Naive thymus-derived CD4-positive, alpha-beta T cell (primary cell): Measurements from ENCODE around the gene F12. TPM values are rescaled to one million over a fixed set of nuclear protein-coding genes. Genes with fewer than 3 reads are reported as not detected.

Source experiments
- ATAC-seq: fragments of 150-1000 bp; cut with Tn5 transposase; 2 replicates; pipeline ENCODE4 v1.10.0; 2021; ENCODE audit warnings: mild to moderate bottlenecking, moderate library complexity
- CTCF ChIA-PET: fragments of 350-600 bp; sonication (Branson Sonifier 250); formaldehyde crosslinking; loops from one replicate; lab custom pipeline; 2021; ENCODE audit warnings: antibody characterized with exemption; lab: Charles Lee
- POLR2A ChIA-PET: fragments of 350-600 bp; sonication (Branson Sonifier 250); formaldehyde crosslinking; loops from one replicate; lab custom pipeline; 2021; ENCODE audit warnings: antibody characterized with exemption, inconsistent platforms; lab: Charles Lee
- DNase-seq, 9 donors: peaks; one replicate each; pipeline versions ENCODE4 v3.0.0 to v3.0.0-alpha.2; 2020 to 2022; ENCODE audit warnings: mixed read lengths in 1 of 9
- H3K27ac ChIP-seq: one replicate; pipeline ENCODE4 v1.7.0; 2013; ENCODE audit warnings: mild to moderate bottlenecking, low read depth, low read length, moderate library complexity
- H3K27me3 ChIP-seq, 2 donors: one replicate each; pipeline ENCODE4 v1.7.0; 2013; ENCODE audit warnings: low read length in 2 of 2, mild to moderate bottlenecking in 2 of 2, moderate library complexity in 2 of 2; ENCODE audit not compliant: control insufficient read depth in 2 of 2, insufficient read depth in 2 of 2
- H3K36me3 ChIP-seq, 3 experiments: 1 replicate in 2 of 3; 2 replicates in 1 of 3; pipeline ENCODE4 v1.7.0; 2013; ENCODE audit warnings: low read length in 3 of 3, mild to moderate bottlenecking in 3 of 3, moderate library complexity in 1 of 3; ENCODE audit not compliant: insufficient read depth in 3 of 3, control insufficient read depth in 2 of 3
- H3K4me1 ChIP-seq, 2 donors: one replicate each; pipeline ENCODE4 v1.7.0; 2013; ENCODE audit warnings: low read length in 2 of 2, mild to moderate bottlenecking in 2 of 2, moderate library complexity in 1 of 2; ENCODE audit not compliant: control insufficient read depth in 2 of 2, insufficient read depth in 2 of 2
- H3K4me3 ChIP-seq: 2 replicates; pipeline ENCODE4 v1.7.0; 2013; ENCODE audit warnings: mild to moderate bottlenecking, low read length
- H3K9me3 ChIP-seq, 3 experiments: 1 replicate in 2 of 3; 2 replicates in 1 of 3; pipeline ENCODE4 v1.7.0; 2013; ENCODE audit warnings: low read length in 3 of 3; ENCODE audit not compliant: control insufficient read depth in 2 of 3
- H3K27ac Mint-ChIP-seq, 9 donors: one replicate each; pipeline ENCODE4 v1.8.0; 2020 to 2022; ENCODE audit warnings: mixed read lengths in 9 of 9, mild to moderate bottlenecking in 8 of 9, moderate library complexity in 5 of 9, inconsistent platforms in 2 of 9
- H3K27me3 Mint-ChIP-seq, 5 donors: one replicate each; pipeline ENCODE4 v1.8.0; 2021 to 2022; ENCODE audit warnings: mixed read lengths in 5 of 5, mild to moderate bottlenecking in 1 of 5
- H3K36me3 Mint-ChIP-seq, 5 donors: one replicate each; pipeline ENCODE4 v1.8.0; 2020 to 2022; ENCODE audit warnings: mixed read lengths in 5 of 5, mild to moderate bottlenecking in 3 of 5, inconsistent platforms in 1 of 5
- H3K4me1 Mint-ChIP-seq, 7 donors: one replicate each; pipeline ENCODE4 v1.8.0; 2020 to 2022; ENCODE audit warnings: mixed read lengths in 7 of 7, mild to moderate bottlenecking in 3 of 7, inconsistent platforms in 1 of 7
- H3K4me3 Mint-ChIP-seq, 10 donors: one replicate each; pipeline ENCODE4 v1.8.0; 2020 to 2022; ENCODE audit warnings: mild to moderate bottlenecking in 10 of 10, mixed read lengths in 10 of 10, moderate library complexity in 6 of 10, inconsistent platforms in 2 of 10
- H3K9me3 Mint-ChIP-seq, 11 donors: one replicate each; pipeline ENCODE4 v1.8.0; 2020 to 2022; ENCODE audit warnings: mixed read lengths in 11 of 11, mild to moderate bottlenecking in 4 of 11, inconsistent platforms in 1 of 11, moderate library complexity in 1 of 11
- intact Hi-C, 2 donors: fragments of 100-400 bp; cut with micrococcal nuclease; formaldehyde crosslinking; loops; one replicate each; pipeline ENCODE4 v1.15.1; 2023
- polyA plus RNA-seq, 2 donors: library from polyadenylated mRNA; unstranded; fragments of 300-500 nt; fragmentation: Illumina TruSeq; gene quantifications; one replicate each; pipeline ENCODE4 v1.2.3, GENCODE V29; 2021
- total RNA-seq, 6 experiments: library from RNA in 5 of 6; stranded (reverse) in 5 of 6; gene quantifications; 1 replicate in 5 of 6; 2 replicates in 1 of 6; pipeline ENCODE4 v1.2.3 and lab custom pipeline; 2021 to 2026

F12 gene
- total and polyA plus RNA-seq, 7 experiments from 2014 or later = 0.16 to 2.1 (median 0.49) TPM; not detected in 3

- Histone ChIP-seq H3K36me3 (no peaks in the 10 kb centered on the region), H3K9me3 (no peaks in the 10 kb centered on the region), H3K4me3 (no peak overlapping the region), H3K27ac (no peak overlapping the region), H3K27me3 (no peaks in the 10 kb centered on the region), H3K4me1 (peaks cover 33 to 42% of the 10 kb centered on the region in 2 donors)
- ChIA-PET POLR2A (interaction anchor here (1.7 to 7.3 kb wide), 2 partner anchors 13 to 69 kb away, joined by 6 to 52 read pairs; no protein-coding TSS in a partner anchor), CTCF (interaction anchor here (0.5 to 7.5 kb wide), 6 partner anchors 14 to 771 kb away, joined by 3 to 149 read pairs (median 4); no protein-coding TSS in a partner anchor)
- Mint-ChIP-seq H3K4me1 (peaks cover 35 to 60% (median 52%) of the 10 kb centered on the region in 7 donors), H3K4me3 (no peak overlapping the region), H3K27ac (no peak overlapping the region), H3K36me3 (no peaks in the 10 kb centered on the region), H3K9me3 (peaks cover 0 to 2% (median 0%) of the 10 kb centered on the region in 11 donors), H3K27me3 (peaks cover 0 to 4% (median 0%) of the 10 kb centered on the region in 5 donors)
- no peak for DNase-seq
- no peak for ATAC-seq
- intact Hi-C loops = no loop called here
Measured at GRCh38 chr5:177386542-177386941, 22.8 kb downstream of the F12 start.

DNA sequence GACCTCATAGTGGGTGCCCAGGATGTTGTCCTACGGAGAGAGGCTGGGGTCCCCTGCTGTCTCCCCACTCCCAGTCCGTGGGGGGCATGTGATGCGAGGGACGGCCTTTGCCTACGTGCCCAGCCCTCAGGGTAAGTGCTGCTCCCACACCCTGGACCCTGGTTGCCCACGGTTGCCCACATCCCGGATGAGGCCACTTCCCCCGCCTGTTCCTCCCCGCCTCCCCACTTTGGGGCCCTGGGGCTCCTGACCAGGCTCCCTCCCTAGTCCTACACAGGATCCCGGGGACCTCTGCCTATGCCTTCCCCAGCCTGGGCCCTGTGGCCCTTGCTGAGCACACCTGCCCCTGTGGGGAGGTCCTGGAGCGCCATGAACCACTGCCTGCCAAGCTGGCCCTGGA, 23.6 kb downstream of the F12 start:
- Histone ChIP-seq H3K4me1 (peaks cover 31 to 38% of the 10 kb centered on the region in 2 donors), H3K27ac (no peak overlapping the region), H3K9me3 (no peaks in the 10 kb centered on the region), H3K36me3 (no peaks in the 10 kb centered on the region), H3K4me3 (no peak overlapping the region), H3K27me3 (no peaks in the 10 kb centered on the region)
- ChIA-PET POLR2A (interaction anchor here (0.6 to 7.3 kb wide), 3 partner anchors 12 to 140 kb away, joined by 4 to 52 read pairs (median 6); no protein-coding TSS in a partner anchor), CTCF (interaction anchor here (1.0 to 7.5 kb wide), 3 partner anchors 14 to 70 kb away, joined by 3 to 149 read pairs (median 4); no protein-coding TSS in a partner anchor)
- H3K27me3 Mint-ChIP-seq = peaks cover 0 to 4% (median 0%) of the 10 kb centered on the region in 5 donors
- H3K4me1 Mint-ChIP-seq = peaks cover 39 to 58% (median 49%) of the 10 kb centered on the region in 7 donors
- peaks cover 0 to 2% (median 0%) of the 10 kb centered on the region in 11 donors for H3K9me3 Mint-ChIP-seq
- H3K27ac Mint-ChIP-seq = peak overlapping the region in 1 of 9 donors; percentile 6
- H3K4me3 Mint-ChIP-seq = no peak overlapping the region
- intact Hi-C loops = no loop called here
- DNase-seq (no peak), ATAC-seq (no peak)
- no peaks in the 10 kb centered on the region for H3K36me3 Mint-ChIP-seq

DNA sequence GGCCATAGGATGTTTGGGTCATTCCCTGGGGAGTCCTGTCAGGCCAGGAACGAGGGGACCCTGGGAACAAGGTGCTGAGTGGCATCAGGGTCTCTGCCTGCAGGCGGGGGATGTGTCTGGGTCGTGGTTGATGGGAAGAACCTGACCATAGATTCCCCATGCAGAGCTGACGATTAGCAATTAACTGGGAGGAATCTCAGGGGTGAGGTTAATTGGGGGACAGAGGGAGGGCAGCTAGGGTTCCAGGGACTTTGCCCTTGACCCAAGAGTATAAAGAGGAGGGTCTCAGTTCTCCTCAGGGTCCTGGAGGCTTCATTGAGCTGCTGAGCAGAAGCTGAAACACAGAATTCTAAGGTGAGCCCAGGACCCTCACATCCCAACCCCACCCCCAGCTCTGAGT, 25.2 kb downstream of the F12 start, which contains the start of gene SLC34A1:
Gene SLC34A1 (plus strand): TSS at position 301 of the 400 bp plus-strand sequence. CDS start 1,308 bp downstream, outside the sequence.
- Histone ChIP-seq H3K4me3 (no peak within 1 kb of the TSS), H3K36me3 (no peaks in the 10 kb centered on the region), H3K27me3 (no peaks in the 10 kb centered on the region), H3K27ac (no peak within 1 kb of the TSS), H3K4me1 (peaks cover 18 to 26% of the 10 kb centered on the region in 2 donors), H3K9me3 (no peaks in the 10 kb centered on the region)
- Mint-ChIP-seq H3K4me3 (peak within 1 kb of the TSS in 2 of 10 donors; percentile 4 to 37), H3K4me1 (peaks cover 33 to 54% (median 43%) of the 10 kb centered on the region in 7 donors), H3K36me3 (no peaks in the 10 kb centered on the region), H3K27me3 (peaks cover 0 to 4% (median 0%) of the 10 kb centered on the region in 5 donors), H3K27ac (peak within 1 kb of the TSS in 4 of 9 donors; percentile 6 to 80 (median 42)), H3K9me3 (peaks cover 0 to 2% (median 0%) of the 10 kb centered on the region in 11 donors)
- POLR2A ChIA-PET = interaction anchor here (2.1 to 7.3 kb wide), 4 partner anchors 11 to 42 kb away, joined by 7 to 52 read pairs (median 8); partner anchors contain the start of gene GRK6
- CTCF ChIA-PET = interaction anchor here (0.7 to 4.6 kb wide), 5 partner anchors 13 to 270 kb away, joined by 3 to 75 read pairs (median 5); partner anchors contain the start of gene MXD3
- intact Hi-C loops = no loop called here
- DNase-seq (no peak), ATAC-seq (no peak)

DNA sequence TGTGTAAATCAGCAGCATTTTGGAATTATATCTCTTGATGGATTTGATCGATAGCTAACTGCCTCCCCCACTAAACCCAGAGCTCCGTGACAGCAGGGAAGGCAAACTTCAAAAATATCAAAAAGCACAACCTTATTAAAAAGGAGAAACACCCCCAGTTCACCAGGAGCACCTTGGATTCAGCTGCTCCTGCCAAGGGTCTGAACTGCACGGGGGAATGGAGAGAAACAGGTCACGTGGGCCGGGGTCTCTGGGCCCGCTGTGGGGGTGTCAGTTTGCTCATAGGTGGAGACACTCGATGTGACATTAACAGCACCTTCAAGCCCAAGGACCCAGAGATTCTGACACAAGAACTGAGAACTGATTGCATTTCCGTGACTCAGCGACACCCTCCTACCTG, 26.2 kb downstream of the F12 start:
- DNase-seq (no peak), ATAC-seq (no peak)
- intact Hi-C loops = loop anchor here (1.0 to 2.0 kb wide), 2 partner anchors 20 to 65 kb away; no protein-coding TSS in a partner anchor
- no peaks in the 10 kb centered on the region for H3K27me3 ChIP-seq
- H3K27me3 Mint-ChIP-seq = peaks cover 0 to 4% (median 0%) of the 10 kb centered on the region in 5 donors
- H3K9me3 ChIP-seq = no peaks in the 10 kb centered on the region
- CTCF ChIA-PET = interaction anchor here (0.7 to 4.6 kb wide), 20 partner anchors 8 to 269 kb away, joined by 3 to 75 read pairs (median 4); partner anchors contain the start of genes LMAN2 and RGS14
- no peaks in the 10 kb centered on the region for H3K36me3 Mint-ChIP-seq
- H3K4me1 ChIP-seq = peaks cover 8 to 16% of the 10 kb centered on the region in 2 donors
- H3K4me1 Mint-ChIP-seq = peaks cover 25 to 49% (median 36%) of the 10 kb centered on the region in 7 donors
- no peak overlapping the region for H3K4me3 ChIP-seq
- POLR2A ChIA-PET = interaction anchor here (1.2 to 7.3 kb wide), 8 partner anchors 10 to 72 kb away, joined by 3 to 52 read pairs (median 8); partner anchors contain the start of genes GRK6 and LMAN2
- no peaks in the 10 kb centered on the region for H3K36me3 ChIP-seq
- no peaks in the 10 kb centered on the region for H3K9me3 Mint-ChIP-seq
- peak overlapping the region in 5 of 9 donors; percentile 8 to 85 (median 74) for H3K27ac Mint-ChIP-seq
- H3K4me3 Mint-ChIP-seq = no peak overlapping the region
- H3K27ac ChIP-seq = no peak overlapping the region

GRCh38 chr5:177382423-177383029, 26.8 kb downstream of the F12 start:
- Histone ChIP-seq H3K27me3 (no peaks in the 10 kb centered on the region), H3K9me3 (no peaks in the 10 kb centered on the region), H3K4me3 (no peak overlapping the region), H3K4me1 (peaks cover 6 to 14% of the 10 kb centered on the region in 2 donors), H3K27ac (no peak overlapping the region), H3K36me3 (no peaks in the 10 kb centered on the region)
- intact Hi-C loops = loop anchor here (1.0 to 2.0 kb wide), 4 partner anchors 12 to 64 kb away; partner anchors contain the start of gene LMAN2 (in 1 of the 2)
- CTCF ChIA-PET = interaction anchor here (0.5 to 4.6 kb wide), 22 partner anchors 8 to 268 kb away, joined by 3 to 75 read pairs (median 4); partner anchors contain the start of genes LMAN2 and RGS14
- POLR2A ChIA-PET = interaction anchor here (1.2 to 7.3 kb wide), 8 partner anchors 9 to 73 kb away, joined by 3 to 52 read pairs (median 8); partner anchors contain the start of genes GRK6 and LMAN2
- no peaks in the 10 kb centered on the region for H3K36me3 Mint-ChIP-seq
- H3K4me1 Mint-ChIP-seq = peaks cover 24 to 54% (median 37%) of the 10 kb centered on the region in 7 donors
- H3K27me3 Mint-ChIP-seq = peaks cover 0 to 4% (median 0%) of the 10 kb centered on the region in 5 donors
- H3K4me3 Mint-ChIP-seq = peak overlapping the region in 8 of 10 donors; percentile 5 to 76 (median 42)
- H3K9me3 Mint-ChIP-seq = no peaks in the 10 kb centered on the region
- peak overlapping the region in 7 of 9 donors; percentile 23 to 86 (median 66) for H3K27ac Mint-ChIP-seq
- DNase-seq = peak in 7 of 9 donors; percentile 48 to 72 (median 60)
- ATAC-seq = peak; percentile 66

DNA sequence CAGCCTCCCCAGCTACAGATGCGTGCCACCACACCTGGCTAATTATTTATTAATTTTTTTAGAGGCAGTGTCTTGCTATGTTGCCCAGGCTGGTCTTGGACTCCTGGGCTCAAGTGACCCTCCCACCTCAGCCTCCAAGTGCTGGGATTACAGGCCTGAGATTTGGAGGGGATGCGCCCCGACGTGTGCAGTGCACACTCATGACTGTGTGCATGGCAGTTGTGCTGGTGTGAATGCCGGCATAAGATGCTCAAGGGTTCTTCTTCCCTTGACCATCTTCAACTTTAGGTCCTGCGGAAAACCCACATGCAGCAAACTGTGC, 28.6 kb downstream of the F12 start:
- Mint-ChIP-seq H3K4me1 (peaks cover 24 to 67% (median 42%) of the 10 kb centered on the region in 7 donors), H3K4me3 (no peak overlapping the region), H3K27me3 (peaks cover 0 to 4% (median 0%) of the 10 kb centered on the region in 5 donors), H3K9me3 (no peaks in the 10 kb centered on the region), H3K27ac (peak overlapping the region in 2 of 9 donors; percentile 28 to 82), H3K36me3 (no peaks in the 10 kb centered on the region)
- Histone ChIP-seq H3K36me3 (no peaks in the 10 kb centered on the region), H3K4me3 (no peak overlapping the region), H3K27me3 (no peaks in the 10 kb centered on the region), H3K4me1 (peaks cover under 1 to 20% of the 10 kb centered on the region in 2 donors), H3K9me3 (no peaks in the 10 kb centered on the region), H3K27ac (no peak overlapping the region)
- intact Hi-C loops = no loop called here
- ChIA-PET CTCF (interaction anchor here (0.6 to 4.6 kb wide), 3 partner anchors 9 to 10 kb away, joined by 3 to 75 read pairs (median 5); no protein-coding TSS in a partner anchor), POLR2A (interaction anchor here (0.9 to 7.3 kb wide), 3 partner anchors 7 to 77 kb away, joined by 3 to 52 read pairs (median 6); partner anchors contain the start of genes PRELID1 and RAB24)
- ATAC-seq (no peak), DNase-seq (no peak)
